Prostate gland (tissue), 2 donors: ENCODE results near the gene PRKCG. TPM values are rescaled to one million over a fixed set of nuclear protein-coding genes. Genes with fewer than 3 reads are reported as not detected.

Experiments
- DNase-seq: peaks from one replicate; pipeline ENCODE4 v3.0.0-alpha.2; 2019; ENCODE audit warnings: low spot score
- H3K27ac ChIP-seq, 2 donors: fragments of 200-600 bp; sonication (generic); 2 replicates each; pipeline ENCODE4 v1.5.1; 2017 to 2019
- H3K27me3 ChIP-seq: fragments of 200-600 bp; sonication (generic); replicated peaks from 2 replicates; pipeline ENCODE4 v1.5.1; 2019; ENCODE audit not compliant: insufficient read depth
- H3K36me3 ChIP-seq, 2 donors: fragments of 200-600 bp; sonication (generic); 1 replicate in 1 of 2; 2 replicates in 1 of 2; pipeline versions ENCODE4 v1.5.1 to v1.8.1; 2017 to 2019
- H3K4me1 ChIP-seq: fragments of 200-600 bp; sonication (generic); replicated peaks from 2 replicates; pipeline ENCODE4 v1.5.1; 2019
- H3K4me3 ChIP-seq, 2 donors: fragments of 200-600 bp; sonication (generic); 2 replicates each; pipeline ENCODE4 v1.5.1; 2017 to 2019
- H3K9me3 ChIP-seq: fragments of 200-600 bp; sonication (generic); 2 replicates; pipeline ENCODE4 v1.5.1; 2017
- CTCF ChIP-seq, 4 experiments: fragments of 200-600 bp in 2 of 4; fragments of 450-650 bp in 2 of 4; sonication (generic) in 2 of 4; IDR thresholded peaks; 1 replicate in 3 of 4; 2 replicates in 1 of 4; pipeline ENCODE4 v1.5.1; 2016 to 2019; ENCODE audit warnings: antibody characterized with exemption in 4 of 4, mild to moderate bottlenecking in 2 of 4, moderate library complexity in 2 of 4
- POLR2A ChIP-seq: fragments of 450-650 bp; IDR thresholded peaks from one replicate; pipeline ENCODE4 v1.6.1; 2016; ENCODE audit warnings: antibody characterized with exemption, mild to moderate bottlenecking
- POLR2AphosphoS5 ChIP-seq: sonication (generic); formaldehyde crosslinking; IDR thresholded peaks from one replicate; pipeline ENCODE4 v1.6.1; 2017; ENCODE audit warnings: antibody characterized with exemption
- WGBS: methylation state at CpG from one replicate; pipeline ENCODE4 v1.1.5; 2018; 5-methylcytosine and 5-hydroxymethylcytosine counted together
- intact Hi-C: fragments of 100-400 bp; cut with DNase I; formaldehyde crosslinking; loops from one replicate; pipeline ENCODE4 v1.14.2; 2022
- total RNA-seq, 2 donors: library from RNA; depleted of rRNA; stranded (reverse); fragments of >200 nt; gene quantifications; one replicate each; pipeline ENCODE4 v1.1.0, GENCODE V29; 2016

PRKCG gene
- total RNA-seq, 2 donors from 2014 or later, result 0.97 TPM; not detected in 1

GRCh38 chr19:53907690-53908089 lies 25.7 kb downstream of the PRKCG start:
- no peak for DNase-seq
- peaks cover 2% of the 10 kb centered on the region for H3K4me1 ChIP-seq
- WGBS, result 17% methylated on average over 17 of the region's 17 CpGs
- H3K9me3 ChIP-seq, result no peaks in the 10 kb centered on the region
- TF ChIP-seq CTCF (IDR thresholded peaks at IDR 0.05) (no peak), POLR2AphosphoS5 (no peak), POLR2A (no peak)
- peaks cover 37% of the 10 kb centered on the region for H3K27me3 ChIP-seq
- H3K36me3 ChIP-seq, result no peaks in the 10 kb centered on the region
- no peak overlapping the region for H3K27ac ChIP-seq
- H3K4me3 ChIP-seq, result no peak overlapping the region
- intact Hi-C loops, result loop anchor here (5.0 kb wide), 1 partner anchor 115 kb away; no protein-coding TSS in a partner anchor

DNA sequence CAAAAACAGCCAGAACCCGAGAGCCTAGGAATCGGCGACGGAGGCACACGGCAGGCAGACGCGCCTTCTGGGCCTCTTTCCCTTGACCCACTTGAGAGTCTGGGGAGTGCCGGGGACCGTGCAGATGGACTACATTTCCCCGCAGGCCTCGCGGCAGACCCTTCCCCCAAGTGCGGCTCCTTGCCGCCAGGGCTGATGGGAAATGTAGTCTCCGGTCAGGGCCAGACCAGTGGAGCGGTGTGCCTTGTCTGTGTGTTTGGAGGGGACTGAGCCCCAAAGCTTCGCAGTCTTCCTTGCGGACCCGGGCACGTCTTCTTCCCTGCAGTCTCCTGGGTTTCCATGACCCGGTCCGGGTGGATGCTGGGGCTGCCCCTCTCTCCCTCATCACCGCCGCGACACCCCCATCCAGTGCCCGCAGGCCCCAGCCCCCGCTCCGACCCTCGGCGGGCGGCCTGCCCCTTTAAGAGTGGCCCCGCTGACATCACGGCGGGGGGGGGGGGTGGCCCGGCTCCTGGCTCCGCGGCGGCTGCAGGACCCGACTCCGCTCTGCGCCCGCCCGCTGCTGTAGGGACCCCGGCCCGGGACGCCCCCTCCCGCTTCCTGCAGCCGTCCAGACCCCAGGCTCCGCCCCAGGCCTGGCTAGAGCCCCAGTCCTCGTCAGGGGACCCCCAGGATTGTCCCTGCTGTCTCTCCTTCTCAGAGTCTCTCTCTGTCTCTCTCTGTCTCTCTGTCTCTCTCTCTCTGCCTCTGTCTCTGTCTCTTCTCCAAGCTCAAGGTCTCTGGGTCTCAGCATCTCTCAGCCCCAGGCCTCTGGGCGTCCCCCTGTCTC lies 26.3 kb downstream of the PRKCG start:
- intact Hi-C loops, result loop anchor here (5.0 kb wide), 1 partner anchor 114 kb away; no protein-coding TSS in a partner anchor
- Histone ChIP-seq H3K27me3 (peaks cover 39% of the 10 kb centered on the region), H3K4me3 (no peak overlapping the region), H3K4me1 (peaks cover 2% of the 10 kb centered on the region), H3K9me3 (no peaks in the 10 kb centered on the region), H3K27ac (no peak overlapping the region), H3K36me3 (no peaks in the 10 kb centered on the region)
- TF ChIP-seq CTCF (IDR thresholded peaks at IDR 0.05), result no peak
- no peak for TF ChIP-seq POLR2AphosphoS5
- TF ChIP-seq POLR2A, result no peak
- WGBS, result 4% methylated on average over 34 of the region's 51 CpGs
- no peak for DNase-seq

GRCh38 chr19:53908935-53909415 lies 27.0 kb downstream of the PRKCG start, which contains the start of gene CACNG7:
TSS of gene CACNG7 (plus strand) at chr19:53909278. CDS start at chr19:53912832, 3,554 bp downstream.
- Histone ChIP-seq H3K27ac (no peak within 1 kb of the TSS), H3K27me3 (peaks cover 40% of the 10 kb centered on the region)
- DNase-seq, result no peak

DNA sequence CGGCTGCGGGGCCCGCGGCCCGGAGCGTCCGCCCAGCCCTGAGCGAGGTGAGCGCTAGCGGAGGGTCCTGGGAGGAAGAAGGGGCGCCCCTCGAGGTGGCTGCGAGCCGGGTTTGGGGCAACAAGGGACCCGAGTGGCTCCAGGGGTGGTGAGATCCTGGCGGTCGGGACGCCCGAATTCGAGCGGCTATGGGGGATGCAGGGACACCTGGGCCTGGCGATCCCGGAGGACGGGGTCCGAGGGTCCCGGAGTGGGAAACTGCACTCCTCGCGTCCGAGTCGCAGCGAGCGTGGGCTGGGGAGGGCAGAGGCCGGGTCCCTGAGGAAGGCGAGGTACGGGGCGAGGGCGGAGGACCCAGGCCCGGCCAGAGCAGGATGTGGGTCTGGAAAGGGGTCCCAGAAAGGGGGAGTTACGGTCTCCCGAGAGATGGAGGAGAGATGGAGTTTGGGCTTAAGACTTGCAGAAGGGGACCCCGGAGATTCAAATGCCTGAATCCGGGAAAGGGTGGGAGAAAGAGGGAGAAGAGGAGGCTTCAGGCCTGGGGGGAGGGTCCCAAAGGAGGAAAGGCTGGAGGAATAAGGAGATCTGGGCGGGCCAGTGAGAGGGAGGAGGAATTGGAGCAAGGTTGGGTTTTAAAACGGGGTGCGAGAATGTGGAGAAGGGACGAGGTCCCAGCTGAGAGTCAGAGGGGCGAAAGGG lies 27.6 kb downstream of the PRKCG start:
- H3K9me3 ChIP-seq, result no peaks in the 10 kb centered on the region
- intact Hi-C loops, result loop anchor here (5.0 kb wide), 1 partner anchor 113 kb away; no protein-coding TSS in a partner anchor
- no peak for DNase-seq
- WGBS, result 3% methylated on average over 42 of the region's 47 CpGs
- no peaks in the 10 kb centered on the region for H3K36me3 ChIP-seq
- TF ChIP-seq CTCF (IDR thresholded peaks at IDR 0.05), result no peak
- TF ChIP-seq POLR2A, result no peak
- no peak for TF ChIP-seq POLR2AphosphoS5
- H3K27me3 ChIP-seq, result peaks cover 40% of the 10 kb centered on the region
- no peak overlapping the region for H3K4me3 ChIP-seq
- H3K4me1 ChIP-seq, result peaks cover 2% of the 10 kb centered on the region
- H3K27ac ChIP-seq, result no peak overlapping the region

More at GRCh38 chr19:53908935-53909415, 27.0 kb downstream of the PRKCG start, which contains the start of gene CACNG7:
- WGBS, result 1% methylated on average over 27 of the region's 28 CpGs
- TF ChIP-seq POLR2AphosphoS5, result no peak
- TF ChIP-seq CTCF (IDR thresholded peaks at IDR 0.05), result no peak
- TF ChIP-seq POLR2A, result no peak
- Histone ChIP-seq H3K9me3 (no peaks in the 10 kb centered on the region), H3K4me1 (peaks cover 2% of the 10 kb centered on the region), H3K36me3 (no peaks in the 10 kb centered on the region), H3K4me3 (no peak within 1 kb of the TSS)
- intact Hi-C loops, result loop anchor here (5.0 kb wide), 1 partner anchor 113 kb away; no protein-coding TSS in a partner anchor
